GM12878 (cell line): ENCODE measurements around the gene RAN. TPM values are rescaled to one million over a fixed set of nuclear protein-coding genes. Genes with fewer than 3 reads are reported as not detected.

Experiments
- ATF7 ChIP-seq: fragments of 450-650 bp; IDR thresholded peaks from 2 replicates; pipeline ENCODE4 v1.6.1; 2016; ENCODE audit warnings: low read depth, mild to moderate bottlenecking
- BACH1 ChIP-seq: fragments of 450-650 bp; IDR thresholded peaks from 2 replicates; pipeline ENCODE4 v1.6.1; 2017; ENCODE audit warnings: mild to moderate bottlenecking, borderline replicate concordance
- BCL11A ChIP-seq: IDR thresholded peaks from 2 replicates; pipeline ENCODE4 v1.6.1; 2011; ENCODE audit warnings: low read depth, low read length
- BMI1 ChIP-seq: fragments of 450-650 bp; IDR thresholded peaks from 2 replicates; pipeline ENCODE4 v1.6.1; 2016; ENCODE audit warnings: mild to moderate bottlenecking, moderate library complexity, borderline replicate concordance
- CBFB ChIP-seq: IDR thresholded peaks from 2 replicates; pipeline ENCODE4 v1.6.1; 2016; ENCODE audit warnings: antibody characterized with exemption, low read depth
- CREB1 ChIP-seq: IDR thresholded peaks from 2 replicates; pipeline ENCODE4 v1.6.1; 2012; ENCODE audit warnings: low read depth, mild to moderate bottlenecking, inconsistent platforms
- DPF2 ChIP-seq: fragments of 450-650 bp; IDR thresholded peaks from 2 replicates; pipeline ENCODE4 v1.6.1; 2017; ENCODE audit warnings: mild to moderate bottlenecking
- FOXM1 ChIP-seq: IDR thresholded peaks from 2 replicates; pipeline ENCODE4 v1.6.1; 2012; ENCODE audit warnings: low read depth, mild to moderate bottlenecking, inconsistent platforms, low read length, moderate library complexity
- GATAD2B ChIP-seq: fragments of 450-650 bp; conservative IDR thresholded peaks from 2 replicates; pipeline ENCODE4 v1.6.1; 2017; ENCODE audit warnings: low read depth, mild to moderate bottlenecking, moderate library complexity
- IKZF1 ChIP-seq: fragments of 450-650 bp; conservative IDR thresholded peaks from 2 replicates; pipeline ENCODE4 v1.6.1; 2017; ENCODE audit warnings: antibody characterized with exemption, mild to moderate bottlenecking
- MTA2 ChIP-seq: fragments of 450-650 bp; IDR thresholded peaks from 2 replicates; pipeline ENCODE4 v1.6.1; 2016; ENCODE audit warnings: low read depth, mild to moderate bottlenecking, moderate library complexity
- PAX5 ChIP-seq: IDR thresholded peaks from 2 replicates; pipeline ENCODE4 v1.6.1; 2011; ENCODE audit warnings: low read depth, low read length, borderline replicate concordance
- PML ChIP-seq: IDR thresholded peaks from 2 replicates; pipeline ENCODE4 v1.6.1; 2012; ENCODE audit warnings: low read length, inconsistent platforms
- POLR2A ChIP-seq: IDR thresholded peaks from 2 replicates; pipeline ENCODE4 v1.6.1; 2011; ENCODE audit warnings: low read depth, mild to moderate bottlenecking, low read length
- POLR2AphosphoS5 ChIP-seq: IDR thresholded peaks from 2 replicates; pipeline ENCODE4 v1.6.1; 2011; ENCODE audit warnings: mild to moderate bottlenecking, low read length, inconsistent platforms
- SPI1 ChIP-seq: IDR thresholded peaks from 2 replicates; pipeline ENCODE4 v1.6.1; 2011; ENCODE audit warnings: low read depth, mild to moderate bottlenecking, low read length, moderate library complexity, borderline replicate concordance; ENCODE audit not compliant: insufficient read depth
- TCF3 ChIP-seq: IDR thresholded peaks from 2 replicates; pipeline ENCODE4 v1.6.1; 2012; ENCODE audit warnings: low read depth, mild to moderate bottlenecking, low read length, borderline replicate concordance; ENCODE audit not compliant: insufficient read depth
- TCF7 ChIP-seq: IDR thresholded peaks from 2 replicates; pipeline ENCODE4 v1.6.1; 2014; ENCODE audit warnings: antibody characterized with exemption, borderline replicate concordance
- YY1 ChIP-seq: IDR thresholded peaks from 2 replicates; pipeline ENCODE4 v1.6.1; 2011; ENCODE audit warnings: low read depth, mild to moderate bottlenecking, low read length
- polyA plus RNA-seq, 11 experiments: library from polyadenylated mRNA; depleted of rRNA in 4 of 11; unstranded in 6 of 11; stranded (reverse) in 5 of 11; fragments of >200 nt; fragmentation: Nextera tagmentation in 4 of 11; fragmentation: Illumina TruSeq in 1 of 11; extraction: Ambion mirVana in 4 of 11; extraction: Trizol in 1 of 11; gene quantifications; 1 replicate in 1 of 11; 2 replicates in 10 of 11; pipeline versions ENCODE4 v1.2.1 to v1.2.3, GENCODE V29; 2011 to 2016; ENCODE audit warnings: inconsistent platforms in 2 of 11, missing spikeins in 2 of 11, low read depth in 1 of 11
- total RNA-seq, 4 experiments: library from RNA; depleted of rRNA in 3 of 4; stranded (reverse); fragments of >200 nt in 3 of 4; fragmentation: Illumina TruSeq in 1 of 4; extraction: Trizol in 1 of 4; gene quantifications; 2 replicates each; pipeline versions ENCODE4 v1.2.1 to v1.2.3, GENCODE V29; 2013 to 2021
- TF ChIP-seq, protein P1 (sequence below): fragments of 450-650 bp; IDR thresholded peaks from 2 replicates; pipeline ENCODE4 v1.6.1; 2018; ENCODE audit warnings: borderline replicate concordance, mild to moderate bottlenecking; ENCODE audit not compliant: partially characterized antibody
- TF ChIP-seq, protein P2 (sequence below): fragments of 450-650 bp; IDR thresholded peaks from 2 replicates; pipeline ENCODE4 v1.6.1; 2017; ENCODE audit warnings: low read depth, mild to moderate bottlenecking, moderate library complexity
- TF ChIP-seq, protein P3 (sequence below): fragments of 450-650 bp; IDR thresholded peaks from 2 replicates; pipeline ENCODE4 v1.6.1; 2017; ENCODE audit warnings: mild to moderate bottlenecking, moderate library complexity

The RAN gene
- total and polyA plus RNA-seq, 10 of the 15 experiments (the other 5 are each of a cell fraction or from before 2014, with no cell fraction given) = 1,598 to 3,769 (median 2,845) TPM

DNA sequence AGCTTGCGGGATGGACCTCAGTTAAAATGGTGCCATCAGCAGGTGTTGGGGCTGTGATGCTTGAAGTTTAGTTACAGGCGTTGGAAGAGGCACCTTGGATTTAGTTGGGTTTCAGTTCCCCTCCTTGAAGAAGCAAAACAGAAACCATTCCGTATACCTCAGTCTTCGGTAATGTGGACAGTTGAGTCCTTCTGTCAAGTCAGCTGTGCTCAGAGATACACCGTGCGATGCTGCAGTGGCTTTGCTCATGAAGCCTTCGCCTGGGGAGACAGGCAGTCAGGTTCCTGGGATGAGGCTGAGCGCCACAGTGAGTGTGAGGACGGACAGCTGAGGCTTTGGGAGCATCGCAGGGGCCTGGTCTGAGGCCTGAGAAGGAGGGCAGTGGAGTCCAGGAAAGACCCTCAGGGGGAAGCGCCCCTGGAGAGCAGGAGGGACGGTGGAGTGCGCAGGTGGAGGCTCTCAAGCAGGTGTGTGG is 7.4 kb downstream of the RAN start (continued):
- TF ChIP-seq, protein P1, sequence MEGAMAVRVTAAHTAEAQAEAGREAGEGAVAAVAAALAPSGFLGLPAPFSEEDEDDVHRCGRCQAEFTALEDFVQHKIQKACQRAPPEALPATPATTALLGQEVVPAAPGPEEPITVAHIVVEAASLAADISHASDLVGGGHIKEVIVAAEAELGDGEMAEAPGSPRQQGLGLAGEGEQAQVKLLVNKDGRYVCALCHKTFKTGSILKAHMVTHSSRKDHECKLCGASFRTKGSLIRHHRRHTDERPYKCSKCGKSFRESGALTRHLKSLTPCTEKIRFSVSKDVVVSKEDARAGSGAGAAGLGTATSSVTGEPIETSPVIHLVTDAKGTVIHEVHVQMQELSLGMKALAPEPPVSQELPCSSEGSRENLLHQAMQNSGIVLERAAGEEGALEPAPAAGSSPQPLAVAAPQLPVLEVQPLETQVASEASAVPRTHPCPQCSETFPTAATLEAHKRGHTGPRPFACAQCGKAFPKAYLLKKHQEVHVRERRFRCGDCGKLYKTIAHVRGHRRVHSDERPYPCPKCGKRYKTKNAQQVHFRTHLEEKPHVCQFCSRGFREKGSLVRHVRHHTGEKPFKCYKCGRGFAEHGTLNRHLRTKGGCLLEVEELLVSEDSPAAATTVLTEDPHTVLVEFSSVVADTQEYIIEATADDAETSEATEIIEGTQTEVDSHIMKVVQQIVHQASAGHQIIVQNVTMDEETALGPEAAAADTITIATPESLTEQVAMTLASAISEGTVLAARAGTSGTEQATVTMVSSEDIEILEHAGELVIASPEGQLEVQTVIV = no peak
- TF ChIP-seq BCL11A (peak; percentile 50; the same call in 1 of the 2 replicates), BACH1 (peak; percentile 66), SPI1 (peak; percentile 99), TCF7 (no peak), PML (0 out of 2 replicates have a peak, but pooled peaks have one; percentile 14), CREB1 (peak; percentile 19; the same call in 1 of the 2 replicates), GATAD2B (0 out of 2 replicates have a peak, but pooled peaks have one; percentile 9), PAX5 (peak; percentile 56; the same call in 1 of the 2 replicates), MTA2 (peak; percentile 52; the same call in 1 of the 2 replicates), ATF7 (peak; percentile 31; the same call in 1 of the 2 replicates), POLR2AphosphoS5 (peak; percentile 56; the same call in 1 of the 2 replicates), DPF2 (peak; percentile 73), POLR2A (peak; percentile 75; the same call in 1 of the 2 replicates), BMI1 (no peak), TCF3 (peak; percentile 64; the same call in 1 of the 2 replicates), FOXM1 (0 out of 2 replicates have a peak, but pooled peaks have one; percentile 3), CBFB (0 out of 2 replicates have a peak, but pooled peaks have one; percentile 32), IKZF1 (peak; percentile 87), YY1 (peak; percentile 78)
- TF ChIP-seq, protein P2, sequence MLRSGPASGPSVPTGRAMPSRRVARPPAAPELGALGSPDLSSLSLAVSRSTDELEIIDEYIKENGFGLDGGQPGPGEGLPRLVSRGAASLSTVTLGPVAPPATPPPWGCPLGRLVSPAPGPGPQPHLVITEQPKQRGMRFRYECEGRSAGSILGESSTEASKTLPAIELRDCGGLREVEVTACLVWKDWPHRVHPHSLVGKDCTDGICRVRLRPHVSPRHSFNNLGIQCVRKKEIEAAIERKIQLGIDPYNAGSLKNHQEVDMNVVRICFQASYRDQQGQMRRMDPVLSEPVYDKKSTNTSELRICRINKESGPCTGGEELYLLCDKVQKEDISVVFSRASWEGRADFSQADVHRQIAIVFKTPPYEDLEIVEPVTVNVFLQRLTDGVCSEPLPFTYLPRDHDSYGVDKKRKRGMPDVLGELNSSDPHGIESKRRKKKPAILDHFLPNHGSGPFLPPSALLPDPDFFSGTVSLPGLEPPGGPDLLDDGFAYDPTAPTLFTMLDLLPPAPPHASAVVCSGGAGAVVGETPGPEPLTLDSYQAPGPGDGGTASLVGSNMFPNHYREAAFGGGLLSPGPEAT = peak; percentile 58; the same call in 1 of the 2 replicates
- TF ChIP-seq, protein P3, sequence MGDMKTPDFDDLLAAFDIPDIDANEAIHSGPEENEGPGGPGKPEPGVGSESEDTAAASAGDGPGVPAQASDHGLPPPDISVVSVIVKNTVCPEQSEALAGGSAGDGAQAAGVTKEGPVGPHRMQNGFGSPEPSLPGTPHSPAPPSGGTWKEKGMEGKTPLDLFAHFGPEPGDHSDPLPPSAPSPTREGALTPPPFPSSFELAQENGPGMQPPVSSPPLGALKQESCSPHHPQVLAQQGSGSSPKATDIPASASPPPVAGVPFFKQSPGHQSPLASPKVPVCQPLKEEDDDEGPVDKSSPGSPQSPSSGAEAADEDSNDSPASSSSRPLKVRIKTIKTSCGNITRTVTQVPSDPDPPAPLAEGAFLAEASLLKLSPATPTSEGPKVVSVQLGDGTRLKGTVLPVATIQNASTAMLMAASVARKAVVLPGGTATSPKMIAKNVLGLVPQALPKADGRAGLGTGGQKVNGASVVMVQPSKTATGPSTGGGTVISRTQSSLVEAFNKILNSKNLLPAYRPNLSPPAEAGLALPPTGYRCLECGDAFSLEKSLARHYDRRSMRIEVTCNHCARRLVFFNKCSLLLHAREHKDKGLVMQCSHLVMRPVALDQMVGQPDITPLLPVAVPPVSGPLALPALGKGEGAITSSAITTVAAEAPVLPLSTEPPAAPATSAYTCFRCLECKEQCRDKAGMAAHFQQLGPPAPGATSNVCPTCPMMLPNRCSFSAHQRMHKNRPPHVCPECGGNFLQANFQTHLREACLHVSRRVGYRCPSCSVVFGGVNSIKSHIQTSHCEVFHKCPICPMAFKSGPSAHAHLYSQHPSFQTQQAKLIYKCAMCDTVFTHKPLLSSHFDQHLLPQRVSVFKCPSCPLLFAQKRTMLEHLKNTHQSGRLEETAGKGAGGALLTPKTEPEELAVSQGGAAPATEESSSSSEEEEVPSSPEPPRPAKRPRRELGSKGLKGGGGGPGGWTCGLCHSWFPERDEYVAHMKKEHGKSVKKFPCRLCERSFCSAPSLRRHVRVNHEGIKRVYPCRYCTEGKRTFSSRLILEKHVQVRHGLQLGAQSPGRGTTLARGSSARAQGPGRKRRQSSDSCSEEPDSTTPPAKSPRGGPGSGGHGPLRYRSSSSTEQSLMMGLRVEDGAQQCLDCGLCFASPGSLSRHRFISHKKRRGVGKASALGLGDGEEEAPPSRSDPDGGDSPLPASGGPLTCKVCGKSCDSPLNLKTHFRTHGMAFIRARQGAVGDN = peak; percentile 63
